HG03342 (cell line): ENCODE data around the gene AGMAT.
"Not testable (repeated sequence)": the region's sequence is repeated elsewhere in the genome, so short reads cannot be mapped to it uniquely, and the experiment has no call there.

Experiments
- ATAC-seq: cut with Tn5 transposase; IDR thresholded peaks from one replicate; pipeline ENCODE4 v1.9.1; 2021; ENCODE audit warnings: mild to moderate bottlenecking, moderate library complexity; ENCODE audit not compliant: unreplicated experiment

AGMAT gene

DNA sequence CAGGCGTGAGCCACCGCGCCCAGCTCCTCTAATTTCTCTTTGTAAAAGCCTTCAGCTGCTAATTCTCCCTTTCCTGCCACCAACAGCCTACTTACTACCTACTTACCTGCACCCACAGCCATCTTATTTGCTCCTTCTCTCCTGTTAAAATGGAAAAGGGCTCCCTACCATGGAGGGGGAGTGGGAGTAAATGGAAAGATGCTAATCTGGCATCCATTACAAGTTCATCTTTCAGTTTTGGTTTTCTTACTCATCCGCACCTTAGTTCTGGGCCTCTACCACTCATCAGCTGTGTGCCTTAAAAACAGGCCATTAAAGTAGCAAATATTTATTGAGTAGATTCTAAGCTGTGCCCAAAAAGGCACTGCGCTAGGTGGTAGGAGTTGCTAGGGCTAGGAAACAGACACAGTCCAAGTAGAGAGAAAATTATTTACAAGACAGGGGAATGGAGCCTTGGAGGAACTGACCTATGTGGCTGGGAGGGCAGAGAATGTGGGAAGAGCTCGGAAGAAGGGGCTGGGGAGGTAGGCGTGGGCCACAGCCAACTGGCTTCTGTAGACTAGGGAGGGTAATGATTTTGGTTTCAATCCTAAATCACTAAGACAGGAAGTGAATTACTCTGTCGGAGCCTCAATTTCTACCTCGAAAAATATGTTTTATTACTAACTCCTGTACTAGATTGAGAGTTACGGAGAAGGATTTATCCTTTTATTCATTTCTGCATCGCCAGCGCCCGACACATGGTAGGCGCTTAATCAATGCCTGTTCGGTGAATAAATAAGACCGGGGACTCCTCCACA is 31.7 kb upstream of the AGMAT start:
- ATAC-seq, result peak; percentile 18

- no peak for ATAC-seq
These were observed 25.3 kb upstream of the AGMAT start for GRCh38 chr1:15610167-15610566.

DNA sequence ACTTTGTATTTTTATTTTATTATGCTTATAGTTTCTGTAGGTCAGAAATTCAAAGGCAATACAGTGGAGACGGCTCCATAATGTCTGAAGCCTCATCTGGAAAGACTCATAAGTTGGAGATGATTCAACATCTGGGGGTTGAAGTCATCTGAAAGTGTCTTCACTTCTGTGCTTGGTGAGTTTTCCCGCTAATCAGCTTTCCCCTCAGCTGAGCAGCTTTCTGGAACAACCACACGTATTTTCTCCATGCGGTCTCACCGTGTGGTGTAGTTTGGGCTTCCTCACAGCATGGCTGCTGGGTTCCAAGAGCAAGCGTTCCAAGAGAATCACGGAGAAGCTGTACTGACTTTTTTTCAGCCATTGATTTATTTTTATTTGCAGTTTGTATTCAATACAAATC is 24.8 kb upstream of the AGMAT start:
- no peak for ATAC-seq

DNA sequence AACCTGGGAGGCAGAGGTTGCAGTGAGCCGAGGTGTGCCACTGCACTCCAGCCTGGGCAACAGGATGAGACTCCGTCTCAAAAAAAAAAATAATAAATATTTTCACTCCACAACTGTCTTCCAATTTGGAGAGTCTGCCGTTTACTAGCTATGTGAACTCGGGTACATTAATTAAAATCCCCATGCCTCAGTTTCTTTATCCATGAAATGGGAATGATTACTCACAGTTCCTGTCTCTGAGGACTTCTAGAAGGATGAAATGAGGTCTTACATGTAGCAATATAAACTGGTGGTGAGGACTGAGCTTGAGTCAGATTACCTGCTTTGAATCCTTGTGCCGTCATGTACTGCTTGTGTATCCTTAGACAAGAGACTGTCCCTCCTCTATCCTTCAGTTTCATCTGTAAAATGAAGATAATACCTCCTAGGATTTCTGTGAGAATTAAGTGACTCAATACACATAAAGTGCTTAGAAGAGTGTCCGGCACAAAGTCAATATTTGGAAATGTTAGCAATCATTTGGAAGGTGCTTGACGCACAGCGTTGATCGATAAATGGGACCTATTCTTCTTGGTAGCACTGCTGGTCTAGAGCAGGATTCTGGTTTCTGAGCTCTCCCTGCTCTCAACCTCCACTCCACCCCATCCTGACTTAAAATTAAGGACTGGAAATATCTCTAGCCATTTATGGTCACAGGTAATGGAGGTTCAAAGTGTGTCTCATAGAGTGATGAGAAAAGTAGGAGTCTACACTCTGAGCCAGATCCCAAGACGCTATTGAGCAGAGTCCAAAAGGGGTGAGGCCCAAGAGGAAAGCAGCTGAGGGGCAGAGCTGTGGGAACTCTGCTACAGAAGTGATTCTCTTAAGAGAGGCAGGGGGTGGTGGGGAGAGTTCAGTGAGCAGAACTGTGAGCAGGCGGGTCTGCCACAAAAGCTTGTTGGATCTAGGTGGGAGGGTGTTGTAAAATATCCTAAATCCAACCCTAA is 20.8 kb upstream of the AGMAT start:
- ATAC-seq, result no peak

- not testable (repeated sequence) for ATAC-seq
These were observed 19.5 kb upstream of the AGMAT start for GRCh38 chr1:15604400-15604799.

DNA sequence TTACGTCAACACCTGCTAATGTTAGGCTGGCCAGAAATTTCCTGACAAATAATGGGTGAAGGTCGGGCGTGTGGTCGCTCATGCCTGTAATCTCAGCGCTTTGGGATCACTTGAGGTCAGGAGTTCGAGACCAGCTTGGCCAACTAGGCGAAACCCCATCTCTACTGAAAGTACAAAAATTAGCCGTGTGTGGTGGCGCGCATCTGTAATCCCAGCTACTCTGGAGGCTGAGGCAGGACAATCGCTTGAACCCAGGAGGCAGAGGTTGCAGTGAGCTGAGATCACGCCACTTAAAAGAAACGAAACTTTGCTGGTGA is 19.1 kb upstream of the AGMAT start:
- not testable (repeated sequence) for ATAC-seq

DNA sequence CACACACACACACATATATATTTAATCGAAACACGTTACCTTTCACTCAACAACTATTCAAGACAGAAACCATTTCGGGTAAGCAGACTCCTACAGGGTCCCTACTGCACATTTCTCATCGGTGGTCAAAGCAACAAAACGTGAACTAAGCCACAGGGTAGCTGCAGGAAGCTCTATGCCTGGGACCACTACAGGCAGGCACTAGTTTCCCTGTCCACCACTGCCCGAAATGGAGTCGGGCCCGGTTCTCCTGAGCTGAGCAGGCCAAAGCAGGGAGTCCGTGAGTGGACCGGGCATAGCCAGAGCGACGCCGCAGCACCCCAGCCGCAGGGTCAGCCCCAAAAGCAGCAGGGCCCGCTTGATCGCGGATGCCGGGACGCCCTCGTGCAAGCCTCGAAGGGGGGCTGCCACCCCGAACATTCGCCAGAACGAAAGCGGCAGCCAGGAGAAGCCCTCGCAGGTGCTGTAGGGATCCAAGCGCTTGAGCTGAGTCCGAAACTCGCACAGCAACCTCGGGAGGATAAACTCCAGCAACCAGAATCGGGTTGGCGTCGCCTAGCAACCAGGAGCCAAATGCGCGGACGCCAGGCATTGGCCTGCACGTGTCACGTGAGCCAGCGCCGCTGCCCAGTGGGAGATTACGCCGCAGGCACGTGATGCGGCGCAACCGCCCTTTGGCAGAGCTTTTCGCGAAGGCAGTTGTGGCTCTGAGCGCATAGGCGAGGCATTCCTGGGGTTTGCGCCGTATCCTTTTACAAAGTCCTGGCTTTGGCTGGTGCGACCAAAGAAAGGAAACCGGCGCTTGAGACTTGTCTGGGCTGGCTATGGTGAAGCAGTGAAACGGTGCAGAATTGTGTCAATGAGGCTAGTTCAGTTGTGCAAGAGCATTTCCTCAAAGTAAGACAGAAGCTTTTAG is 18.5 kb upstream of the AGMAT start:
- ATAC-seq, result peak; percentile 92

DNA sequence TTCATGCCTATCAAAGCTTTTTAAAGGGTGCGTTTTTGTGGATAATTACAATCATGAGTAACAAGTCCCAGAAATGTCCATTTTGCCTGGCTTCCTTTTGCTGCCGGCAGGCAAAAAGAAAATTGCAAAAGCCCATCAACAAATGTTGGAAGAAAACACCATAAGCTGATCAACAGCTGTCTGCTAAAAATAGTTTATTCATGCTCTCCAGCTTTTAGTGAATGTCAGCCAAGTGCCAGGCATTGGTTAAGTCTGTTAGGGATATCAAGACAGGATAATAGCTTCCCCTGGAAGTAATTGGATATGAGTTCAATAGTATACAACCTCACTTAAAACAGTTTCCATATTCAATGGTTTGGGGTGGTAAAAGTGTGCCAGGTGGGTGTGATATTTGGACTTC is 13.6 kb upstream of the AGMAT start:
- ATAC-seq, result no peak

- ATAC-seq, result no peak
These were observed 11.2 kb upstream of the AGMAT start for GRCh38 chr1:15595809-15596617.

DNA sequence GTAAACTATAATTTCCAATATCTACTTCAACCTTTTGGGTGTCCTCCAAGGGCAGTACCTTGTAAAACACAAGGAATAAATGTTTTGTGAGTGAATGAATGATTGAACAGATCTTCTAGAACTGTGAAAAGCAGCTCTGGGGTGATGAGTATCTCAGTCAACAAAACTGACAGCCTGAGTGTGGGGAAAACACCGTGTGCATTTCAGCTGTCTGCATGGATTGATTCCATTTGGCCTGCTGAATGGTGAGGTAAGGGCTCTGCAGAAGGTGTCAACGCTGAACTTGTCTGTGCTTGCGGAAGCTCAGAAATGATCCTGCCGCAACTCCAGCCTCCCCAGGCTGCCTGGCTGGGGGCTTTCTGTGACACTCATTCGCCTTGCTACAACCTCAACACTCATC is 7.4 kb upstream of the AGMAT start:
- no peak for ATAC-seq

GRCh38 chr1:15583016-15583706 is 1.7 kb downstream of the AGMAT start:
- no peak for ATAC-seq

DNA sequence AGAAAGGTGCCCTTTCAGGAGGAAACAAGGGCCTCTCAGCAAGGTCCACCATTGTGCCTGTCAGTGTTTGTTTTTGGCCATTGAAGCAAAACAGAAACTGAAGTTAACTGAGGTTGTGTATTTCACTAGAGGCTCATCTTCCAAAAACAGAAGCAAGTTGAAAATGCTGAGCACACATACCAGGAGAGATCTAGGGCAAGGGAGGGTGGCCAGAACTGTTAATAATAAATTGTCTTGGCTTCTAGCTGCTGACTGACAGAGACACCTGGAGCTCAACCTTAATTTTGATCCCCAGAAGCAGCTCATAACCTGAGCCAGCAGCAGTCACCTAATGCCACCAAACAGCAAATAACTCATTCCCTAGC is 5.2 kb downstream of the AGMAT start:
- no peak for ATAC-seq

DNA sequence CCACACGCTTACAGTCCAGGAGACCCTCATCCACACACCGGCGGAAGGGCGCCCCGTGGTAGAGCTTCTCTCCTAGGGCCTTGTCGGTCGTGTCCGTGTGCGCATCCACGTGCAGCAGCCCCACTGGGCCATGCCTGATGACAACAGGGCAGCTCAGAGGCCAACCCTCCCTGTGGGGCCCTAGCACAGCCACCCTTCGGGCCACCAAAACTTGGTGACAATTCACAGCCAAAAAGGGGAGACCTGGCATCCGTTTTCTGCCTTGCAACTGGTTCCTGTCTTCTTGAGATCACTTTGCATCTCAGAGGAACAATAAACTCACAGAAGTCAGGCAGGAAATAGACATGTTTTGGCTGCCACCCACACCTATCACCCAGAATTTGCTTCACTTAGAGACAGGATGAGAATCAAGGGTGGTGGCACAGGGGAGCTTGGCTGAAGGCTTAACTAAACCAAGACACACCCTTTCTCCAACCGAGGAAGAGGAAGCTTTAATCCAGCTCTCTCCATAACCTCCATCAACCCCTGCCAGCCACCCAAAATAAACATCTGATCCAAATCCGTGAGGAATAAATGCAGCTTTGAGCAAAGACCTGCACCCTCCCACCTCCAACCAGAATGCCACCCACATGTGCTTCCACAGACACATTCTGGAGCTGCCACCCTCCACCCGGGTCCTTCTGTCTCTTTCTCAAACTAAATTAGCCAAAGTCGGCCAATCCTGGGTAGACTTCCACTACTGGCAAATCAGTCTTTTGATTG is 5.7 kb downstream of the AGMAT start:
- no peak for ATAC-seq

- ATAC-seq, result no peak
These were observed 7.2 kb downstream of the AGMAT start for GRCh38 chr1:15577691-15578090.

- ATAC-seq, result no peak
These were observed 9.2 kb downstream of the AGMAT start for GRCh38 chr1:15575549-15576150.

DNA sequence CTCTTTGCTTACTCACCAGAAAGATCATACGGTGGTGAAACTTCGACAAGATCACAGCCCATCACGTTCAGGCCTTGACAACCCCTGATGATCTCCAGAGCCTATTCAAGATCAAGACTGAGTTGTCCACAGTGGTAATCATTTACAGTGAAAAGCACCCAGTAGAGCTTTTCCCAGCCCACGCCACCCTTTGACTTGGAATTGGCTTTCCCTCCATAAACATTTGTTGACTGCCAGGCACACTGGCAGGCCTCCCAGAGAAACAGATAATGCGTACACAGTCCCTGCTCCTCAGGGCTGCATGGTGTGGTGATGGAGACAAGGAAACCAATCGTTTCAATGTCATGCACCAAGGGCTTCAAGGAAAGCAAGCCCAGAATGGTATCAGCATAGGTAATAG is 10.1 kb downstream of the AGMAT start:
- ATAC-seq, result no peak

DNA sequence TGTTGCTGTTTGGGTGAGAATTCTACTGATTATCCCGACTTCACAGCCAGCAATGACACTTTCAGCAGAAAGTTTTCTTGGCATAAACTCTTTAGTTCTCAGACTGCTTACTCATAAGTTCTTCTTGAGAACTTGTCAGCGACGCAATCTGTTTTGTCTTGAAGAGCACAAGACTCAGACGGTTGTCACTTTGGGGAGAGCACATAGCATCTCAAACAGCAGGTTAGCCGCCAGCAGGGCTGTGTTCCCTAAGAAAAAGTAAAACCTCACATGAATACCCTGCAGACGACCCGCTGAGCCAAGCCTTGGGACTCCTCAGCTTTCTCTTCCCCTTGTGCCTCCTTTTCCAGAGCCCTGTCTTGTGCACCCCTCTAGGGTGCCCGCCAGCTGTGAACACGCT is 11.4 kb downstream of the AGMAT start:
- ATAC-seq, result no peak

GRCh38 chr1:15571266-15571665 is 13.6 kb downstream of the AGMAT start:
- no peak for ATAC-seq

DNA sequence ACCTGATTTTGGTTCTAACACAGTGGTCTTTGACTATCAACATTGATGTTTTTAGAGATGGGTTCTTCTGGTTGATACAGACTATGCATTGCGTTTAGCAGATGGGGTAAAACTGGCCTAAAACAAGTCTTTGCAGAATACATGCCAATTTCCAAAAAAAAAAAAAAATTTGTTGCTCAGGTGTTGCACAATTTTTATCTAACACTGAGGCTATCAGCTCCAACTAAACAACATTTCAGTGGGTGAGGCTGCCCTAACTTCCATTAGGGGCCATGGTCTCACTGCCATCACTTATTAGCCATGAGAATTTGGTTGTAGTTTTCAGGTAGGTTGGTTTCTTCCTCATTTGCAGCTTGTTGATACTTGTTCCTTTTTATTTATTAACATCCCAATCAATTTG is 14.0 kb downstream of the AGMAT start:
- no peak for ATAC-seq
